ENCODE results near the gene TIMP2.
A peak's percentile ranks its signal among the peaks of the same experiment; 100 is the strongest.

Gene TIMP2

GRCh38 chr17:78935419-78936323, 10.5 kb upstream of the TIMP2 start:
- TF ChIP-seq TAF1 (IDR thresholded peaks at IDR 0.05; ENCODE audit: borderline replicate concordance, insufficient read depth, low read length) = no peak
- TF ChIP-seq POLR2AphosphoS5 (IDR thresholded peaks at IDR 0.05; ENCODE audit: low read depth, low read length) = no peak
- peak; percentile 39; the same call in 1 of the 2 replicates for TF ChIP-seq SIN3A (IDR thresholded peaks at IDR 0.05; ENCODE audit: borderline replicate concordance, insufficient read depth, low read length)
- TF ChIP-seq REST (IDR thresholded peaks at IDR 0.05; ENCODE audit: insufficient read depth in 1 of 2, low read depth in 2 of 2, low read length in 2 of 2) = peak; percentile 28 to 50; a peak in 1 of 4 replicates
- peak; percentile 88 for TF ChIP-seq FOXP2 (optimal IDR thresholded peaks at IDR 0.05; ENCODE audit: borderline replicate concordance, extremely low read depth, extremely low read length, insufficient read depth)

- TF ChIP-seq REST (IDR thresholded peaks at IDR 0.05; ENCODE audit: insufficient read depth in 1 of 2, low read depth in 2 of 2, low read length in 2 of 2) = no peak
- no peak for TF ChIP-seq SIN3A (IDR thresholded peaks at IDR 0.05; ENCODE audit: borderline replicate concordance, insufficient read depth, low read length)
- TF ChIP-seq POLR2AphosphoS5 (IDR thresholded peaks at IDR 0.05; ENCODE audit: low read depth, low read length) = no peak
- TF ChIP-seq TAF1 (IDR thresholded peaks at IDR 0.05; ENCODE audit: borderline replicate concordance, insufficient read depth, low read length) = no peak
- no peak for TF ChIP-seq FOXP2 (optimal IDR thresholded peaks at IDR 0.05; ENCODE audit: borderline replicate concordance, extremely low read depth, extremely low read length, insufficient read depth)
Measured at GRCh38 chr17:78934681-78935418, 9.7 kb upstream of the TIMP2 start.

- no peak for TF ChIP-seq REST (IDR thresholded peaks at IDR 0.05; ENCODE audit: insufficient read depth in 1 of 2, low read depth in 2 of 2, low read length in 2 of 2)
- peak; percentile 67 for TF ChIP-seq FOXP2 (optimal IDR thresholded peaks at IDR 0.05; ENCODE audit: borderline replicate concordance, extremely low read depth, extremely low read length, insufficient read depth)
- 0 out of 2 replicates have a peak, but pooled peaks have one; percentile 51 for TF ChIP-seq POLR2AphosphoS5 (IDR thresholded peaks at IDR 0.05; ENCODE audit: low read depth, low read length)
Measured at GRCh38 chr17:78933959-78934568, 8.9 kb upstream of the TIMP2 start.

- peak; percentile 71; the same call in 1 of the 2 replicates for TF ChIP-seq SIN3A (IDR thresholded peaks at IDR 0.05; ENCODE audit: borderline replicate concordance, insufficient read depth, low read length)
- TF ChIP-seq POLR2AphosphoS5 (IDR thresholded peaks at IDR 0.05; ENCODE audit: low read depth, low read length) = no peak
- TF ChIP-seq FOXP2 (optimal IDR thresholded peaks at IDR 0.05; ENCODE audit: borderline replicate concordance, extremely low read depth, extremely low read length, insufficient read depth) = peak; percentile 99
- TF ChIP-seq REST (IDR thresholded peaks at IDR 0.05; ENCODE audit: insufficient read depth in 1 of 2, low read depth in 2 of 2, low read length in 2 of 2) = peak in 1 of 2 experiments; percentile 28; a peak in 1 of 4 replicates
- TF ChIP-seq TAF1 (IDR thresholded peaks at IDR 0.05; ENCODE audit: borderline replicate concordance, insufficient read depth, low read length) = peak; percentile 41; the same call in 1 of the 2 replicates
Measured at GRCh38 chr17:78933025-78933958, 8.1 kb upstream of the TIMP2 start.
